SH-SY5Y (cell line): ENCODE measurements around the gene ENDOU.

ENCODE experiments used
- GATA2 ChIP-seq: IDR thresholded peaks from 2 replicates; pipeline ENCODE4 v1.6.1; 2011; ENCODE audit warnings: mild to moderate bottlenecking, low read depth, low read length
- GATA3 ChIP-seq: IDR thresholded peaks from 2 replicates; pipeline ENCODE4 v1.6.1; 2011; ENCODE audit warnings: low read depth, mild to moderate bottlenecking, low read length, moderate library complexity

GRCh38 chr12:47762850-47763465, 37.7 kb upstream of the ENDOU start:
- TF ChIP-seq GATA2 (peak; percentile 97), GATA3 (peak; percentile 94)
